Fibroblast of mammary gland (primary cell): Measurements from ENCODE around the gene CEACAM21.

ENCODE experiments used
- DNase-seq: peaks from one replicate; pipeline ENCODE4 v3.0.0-alpha.2; 2010; ENCODE audit warnings: low read depth
- H3K4me3 ChIP-seq: 2 replicates; pipeline ENCODE4 v1.5.1; 2011; ENCODE audit warnings: low read depth, mild to moderate bottlenecking, low read length, moderate library complexity; ENCODE audit not compliant: control insufficient read depth
- TF ChIP-seq, protein P1 (sequence below): conservative IDR thresholded peaks from 2 replicates; pipeline ENCODE4 v1.5.1; 2011; ENCODE audit warnings: low read depth, low read length, inconsistent platforms; ENCODE audit not compliant: control insufficient read depth, insufficient read depth

The CEACAM21 gene

DNA sequence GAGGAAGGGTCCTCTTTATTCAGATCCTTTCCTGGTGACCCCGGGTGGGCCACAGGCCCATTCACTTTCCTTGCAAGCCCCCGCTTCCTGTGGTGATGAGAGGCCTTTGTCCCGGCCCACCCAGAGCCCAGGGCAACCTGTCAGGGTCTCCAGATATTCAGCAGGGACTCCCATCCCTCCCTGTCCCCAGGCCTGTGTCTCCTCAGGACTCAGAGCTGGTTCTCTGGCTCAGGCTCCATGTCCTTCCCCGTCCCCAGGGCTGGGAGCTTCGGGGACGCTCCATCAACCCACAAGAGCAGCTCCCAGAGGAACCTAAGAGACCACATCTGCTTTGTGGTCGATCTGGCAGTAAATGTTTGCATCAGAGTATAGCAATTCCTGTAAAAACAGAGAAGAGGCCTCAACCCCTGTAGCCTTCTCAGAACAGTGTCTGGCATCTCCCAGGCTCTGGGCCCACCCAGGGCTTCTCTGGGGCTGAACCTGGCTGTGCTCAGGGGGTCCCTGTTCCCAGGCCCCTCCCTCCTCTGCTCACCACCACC, 43.1 kb downstream of the CEACAM21 start:
- H3K4me3 ChIP-seq, result no peak overlapping the region
- DNase-seq, result no peak
- TF ChIP-seq, protein P1, sequence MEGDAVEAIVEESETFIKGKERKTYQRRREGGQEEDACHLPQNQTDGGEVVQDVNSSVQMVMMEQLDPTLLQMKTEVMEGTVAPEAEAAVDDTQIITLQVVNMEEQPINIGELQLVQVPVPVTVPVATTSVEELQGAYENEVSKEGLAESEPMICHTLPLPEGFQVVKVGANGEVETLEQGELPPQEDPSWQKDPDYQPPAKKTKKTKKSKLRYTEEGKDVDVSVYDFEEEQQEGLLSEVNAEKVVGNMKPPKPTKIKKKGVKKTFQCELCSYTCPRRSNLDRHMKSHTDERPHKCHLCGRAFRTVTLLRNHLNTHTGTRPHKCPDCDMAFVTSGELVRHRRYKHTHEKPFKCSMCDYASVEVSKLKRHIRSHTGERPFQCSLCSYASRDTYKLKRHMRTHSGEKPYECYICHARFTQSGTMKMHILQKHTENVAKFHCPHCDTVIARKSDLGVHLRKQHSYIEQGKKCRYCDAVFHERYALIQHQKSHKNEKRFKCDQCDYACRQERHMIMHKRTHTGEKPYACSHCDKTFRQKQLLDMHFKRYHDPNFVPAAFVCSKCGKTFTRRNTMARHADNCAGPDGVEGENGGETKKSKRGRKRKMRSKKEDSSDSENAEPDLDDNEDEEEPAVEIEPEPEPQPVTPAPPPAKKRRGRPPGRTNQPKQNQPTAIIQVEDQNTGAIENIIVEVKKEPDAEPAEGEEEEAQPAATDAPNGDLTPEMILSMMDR, result no peak

DNA sequence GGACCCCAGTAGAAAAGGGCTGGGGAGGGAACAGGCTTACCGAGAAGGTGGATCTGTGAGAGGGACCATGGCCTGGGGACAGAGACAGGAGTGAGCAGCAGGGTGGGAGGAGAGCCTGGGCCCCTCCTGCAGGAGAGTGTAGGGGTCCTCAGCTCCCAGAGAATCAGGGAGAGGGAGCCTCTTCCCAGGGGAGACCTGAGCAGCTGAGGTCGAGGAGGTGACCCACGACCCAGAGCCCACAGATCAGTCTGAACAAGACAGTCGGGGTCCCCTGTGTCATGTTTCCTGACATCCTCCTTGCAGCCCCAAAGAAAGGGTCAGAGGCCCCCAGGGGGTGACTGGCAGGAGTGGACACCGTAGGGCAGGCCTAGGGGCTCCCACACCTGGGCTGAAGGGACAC, 44.2 kb downstream of the CEACAM21 start:
- H3K4me3 ChIP-seq, result no peak overlapping the region
- no peak for DNase-seq
- TF ChIP-seq, protein P1, result no peak

DNA sequence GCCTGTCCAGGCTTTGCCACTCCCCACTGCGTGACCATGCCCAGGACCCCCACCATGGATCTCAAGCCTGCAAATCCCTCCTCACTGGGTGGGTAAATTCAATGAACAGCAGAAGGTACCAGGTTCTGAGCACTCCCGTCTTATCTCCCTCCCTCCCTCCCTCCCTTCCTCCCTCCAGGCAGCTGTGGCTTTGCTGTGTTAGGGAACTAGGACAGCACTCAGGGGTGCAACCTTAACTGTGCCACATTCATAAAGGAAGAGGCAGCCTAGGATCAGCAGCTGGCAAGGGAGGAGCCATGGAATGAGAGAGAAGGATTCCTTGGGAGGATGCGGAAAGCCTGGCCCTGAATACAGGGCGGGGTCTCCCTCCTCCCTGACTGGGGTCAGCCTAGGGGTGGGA, 45.3 kb downstream of the CEACAM21 start:
- no peak for DNase-seq
- TF ChIP-seq, protein P1, result no peak
- H3K4me3 ChIP-seq, result no peak overlapping the region

DNA sequence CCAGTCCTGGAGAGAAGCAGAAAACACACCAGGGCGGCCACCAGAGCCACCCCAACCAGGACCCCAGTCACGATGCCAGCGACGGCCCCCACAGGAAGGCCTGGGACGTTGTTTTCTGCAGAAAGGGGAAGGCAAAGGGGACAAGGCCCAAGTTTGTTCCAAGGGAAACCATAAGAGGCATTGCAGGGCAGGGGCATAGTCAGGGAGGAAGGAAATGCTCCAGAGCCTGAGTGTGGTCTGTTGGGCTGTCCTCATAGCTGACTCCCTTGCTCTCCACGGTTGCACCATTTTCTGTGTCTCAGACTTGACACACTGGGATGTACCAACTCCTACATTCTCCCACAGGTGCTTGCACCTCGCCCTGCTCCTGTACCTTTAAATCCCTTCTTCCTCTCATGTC, 45.7 kb downstream of the CEACAM21 start:
- no peak for DNase-seq

DNA sequence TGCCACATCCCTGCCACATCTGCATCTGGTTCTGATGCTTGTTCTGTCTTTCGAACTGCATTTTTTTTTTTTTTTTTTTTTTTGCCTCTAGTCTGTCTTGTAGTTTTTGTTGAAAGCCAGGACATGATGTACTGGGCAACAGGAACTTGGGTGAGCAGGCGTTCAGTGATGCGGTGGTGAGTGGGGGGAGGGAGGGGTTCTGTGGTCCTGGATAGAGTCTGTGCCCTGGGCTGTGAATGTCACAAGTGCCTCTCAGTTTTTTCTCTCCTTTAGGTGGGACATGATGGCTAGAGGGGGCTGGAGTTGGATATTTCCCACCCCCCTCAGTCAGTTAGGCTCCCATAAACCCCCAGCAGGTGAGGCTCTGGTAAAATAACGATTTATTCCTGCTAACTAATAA, 47.4 kb downstream of the CEACAM21 start:
- TF ChIP-seq, protein P1, result no peak
- H3K4me3 ChIP-seq, result no peak overlapping the region
- DNase-seq, result no peak

More for the DNA sequence above, 45.7 kb downstream of the CEACAM21 start:
- H3K4me3 ChIP-seq, result no peak overlapping the region
- TF ChIP-seq, protein P1, result no peak

DNA sequence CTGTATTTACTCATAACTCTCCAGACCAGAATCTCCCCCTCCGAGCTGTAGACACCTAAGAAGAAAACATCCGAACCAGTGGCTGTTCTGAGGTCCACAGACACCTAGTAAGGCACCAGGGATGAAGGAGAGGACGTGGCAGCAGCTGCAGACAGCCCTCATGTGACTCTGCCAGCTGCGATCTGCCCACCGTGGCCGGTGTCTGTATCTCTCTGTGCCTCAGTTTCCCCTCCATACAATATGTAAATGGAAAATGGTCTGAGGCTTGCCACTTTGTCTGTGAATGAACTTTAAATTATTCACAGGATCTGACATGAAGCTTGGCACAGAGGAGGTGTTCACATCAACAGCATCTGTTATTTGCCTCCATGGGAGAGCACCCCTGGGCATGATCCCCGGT, 48.5 kb downstream of the CEACAM21 start:
- TF ChIP-seq, protein P1, result no peak
- no peak for DNase-seq
- H3K4me3 ChIP-seq, result no peak overlapping the region

DNA sequence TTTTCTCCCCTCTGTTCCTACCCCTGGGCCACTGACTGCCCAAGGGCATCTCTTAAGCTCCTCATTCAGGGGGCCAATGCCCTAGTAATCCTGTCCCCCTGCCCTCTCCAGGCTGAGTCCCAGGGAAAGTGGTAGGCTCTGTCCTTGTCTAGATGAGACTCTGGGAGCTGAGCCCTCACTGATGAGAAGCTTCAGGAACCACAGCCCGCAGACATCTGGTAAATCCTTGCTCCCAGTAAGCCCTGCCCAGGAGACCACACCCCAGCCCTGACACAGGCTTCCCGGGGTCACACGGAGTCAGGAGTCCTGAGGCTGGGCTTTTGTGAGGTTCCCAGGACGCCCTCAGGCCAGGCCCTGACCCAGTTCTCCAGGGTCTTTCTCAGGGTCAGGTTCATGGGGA, 49.0 kb downstream of the CEACAM21 start:
- DNase-seq, result no peak
- no peak overlapping the region for H3K4me3 ChIP-seq
- TF ChIP-seq, protein P1, result no peak
